ENCODE data around the gene ZNF366.

The ZNF366 gene

DNA sequence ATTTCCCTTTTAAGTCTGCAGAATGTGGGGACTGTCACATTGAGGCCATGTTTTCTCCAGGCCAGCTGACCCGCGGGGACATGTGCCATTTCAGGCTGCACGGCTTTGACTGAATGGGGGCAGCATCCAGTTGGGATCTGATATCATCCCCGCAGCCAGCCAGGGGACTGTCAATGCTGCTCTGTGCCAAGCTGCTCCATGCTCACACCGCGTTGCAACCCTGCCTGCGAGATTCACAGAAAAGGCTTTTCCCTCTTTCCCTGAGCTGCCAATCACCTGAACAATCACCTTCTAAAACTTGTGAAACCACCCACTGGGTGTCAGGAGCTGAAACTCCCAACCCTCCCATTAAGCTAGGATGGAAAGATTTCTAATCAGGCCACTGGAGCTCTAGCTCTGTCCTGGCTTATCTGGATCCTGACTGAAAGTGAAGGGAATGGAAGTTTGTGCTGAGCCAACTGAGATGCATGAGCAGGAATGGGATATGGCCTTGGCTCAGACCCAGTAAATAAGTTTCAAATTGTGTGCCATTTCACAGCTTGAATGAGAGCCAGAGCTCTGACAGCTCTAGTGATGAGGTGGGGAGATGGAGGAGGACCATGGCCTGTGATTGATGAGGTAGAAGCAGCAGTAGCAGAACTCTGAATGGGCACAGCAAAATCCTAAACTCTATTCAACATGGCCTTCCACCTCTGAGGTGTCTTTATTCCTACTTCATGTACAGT lies 34.5 kb upstream of the ZNF366 start:
- ATAC-seq = no peak
- TF ChIP-seq ZNF70 (CRISPR knock-in tag; IDR thresholded peaks at IDR 0.05) (no peak), ZFP3 (CRISPR knock-in tag; IDR thresholded peaks at IDR 0.05) (no peak), TCF4 (CRISPR knock-in tag; IDR thresholded peaks at IDR 0.05; ENCODE audit: borderline replicate concordance) (no peak), ZNF8 (CRISPR knock-in tag; IDR thresholded peaks at IDR 0.05) (no peak), ESRRG (CRISPR knock-in tag; IDR thresholded peaks at IDR 0.05) (no peak)

GRCh38 chr5:72540759-72541438 lies 33.7 kb upstream of the ZNF366 start:
- no peak for ATAC-seq
- TF ChIP-seq ZC3H10 (CRISPR knock-in tag; IDR thresholded peaks at IDR 0.05) (no peak), SNAI2 (CRISPR knock-in tag; IDR thresholded peaks at IDR 0.05) (no peak), BACH2 (CRISPR knock-in tag; IDR thresholded peaks at IDR 0.05; ENCODE audit: borderline replicate concordance) (no peak), ZNF70 (CRISPR knock-in tag; IDR thresholded peaks at IDR 0.05) (no peak), TOX (CRISPR knock-in tag; IDR thresholded peaks at IDR 0.05; ENCODE audit: borderline replicate concordance) (no peak), ZNF8 (CRISPR knock-in tag; IDR thresholded peaks at IDR 0.05) (no peak), ZFP3 (CRISPR knock-in tag; IDR thresholded peaks at IDR 0.05) (no peak), ZFP30 (CRISPR knock-in tag; IDR thresholded peaks at IDR 0.05) (no peak), TCF4 (CRISPR knock-in tag; IDR thresholded peaks at IDR 0.05; ENCODE audit: borderline replicate concordance) (no peak), ESRRG (CRISPR knock-in tag; IDR thresholded peaks at IDR 0.05) (no peak), ISL1 (CRISPR knock-in tag; IDR thresholded peaks at IDR 0.05) (no peak), CSDC2 (CRISPR knock-in tag; IDR thresholded peaks at IDR 0.05) (no peak), GLIS3 (CRISPR knock-in tag; IDR thresholded peaks at IDR 0.05) (no peak), RARB (CRISPR knock-in tag; IDR thresholded peaks at IDR 0.05) (no peak), ZNF565 (CRISPR knock-in tag; conservative IDR thresholded peaks at IDR 0.05; ENCODE audit: low read depth) (no peak)
- TF ChIP-seq, protein P1, sequence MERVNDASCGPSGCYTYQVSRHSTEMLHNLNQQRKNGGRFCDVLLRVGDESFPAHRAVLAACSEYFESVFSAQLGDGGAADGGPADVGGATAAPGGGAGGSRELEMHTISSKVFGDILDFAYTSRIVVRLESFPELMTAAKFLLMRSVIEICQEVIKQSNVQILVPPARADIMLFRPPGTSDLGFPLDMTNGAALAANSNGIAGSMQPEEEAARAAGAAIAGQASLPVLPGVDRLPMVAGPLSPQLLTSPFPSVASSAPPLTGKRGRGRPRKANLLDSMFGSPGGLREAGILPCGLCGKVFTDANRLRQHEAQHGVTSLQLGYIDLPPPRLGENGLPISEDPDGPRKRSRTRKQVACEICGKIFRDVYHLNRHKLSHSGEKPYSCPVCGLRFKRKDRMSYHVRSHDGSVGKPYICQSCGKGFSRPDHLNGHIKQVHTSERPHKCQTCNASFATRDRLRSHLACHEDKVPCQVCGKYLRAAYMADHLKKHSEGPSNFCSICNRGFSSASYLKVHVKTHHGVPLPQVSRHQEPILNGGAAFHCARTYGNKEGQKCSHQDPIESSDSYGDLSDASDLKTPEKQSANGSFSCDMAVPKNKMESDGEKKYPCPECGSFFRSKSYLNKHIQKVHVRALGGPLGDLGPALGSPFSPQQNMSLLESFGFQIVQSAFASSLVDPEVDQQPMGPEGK (CRISPR knock-in tag; IDR thresholded peaks at IDR 0.05; ENCODE audit: borderline replicate concordance) = no peak
- TF ChIP-seq, protein P2, sequence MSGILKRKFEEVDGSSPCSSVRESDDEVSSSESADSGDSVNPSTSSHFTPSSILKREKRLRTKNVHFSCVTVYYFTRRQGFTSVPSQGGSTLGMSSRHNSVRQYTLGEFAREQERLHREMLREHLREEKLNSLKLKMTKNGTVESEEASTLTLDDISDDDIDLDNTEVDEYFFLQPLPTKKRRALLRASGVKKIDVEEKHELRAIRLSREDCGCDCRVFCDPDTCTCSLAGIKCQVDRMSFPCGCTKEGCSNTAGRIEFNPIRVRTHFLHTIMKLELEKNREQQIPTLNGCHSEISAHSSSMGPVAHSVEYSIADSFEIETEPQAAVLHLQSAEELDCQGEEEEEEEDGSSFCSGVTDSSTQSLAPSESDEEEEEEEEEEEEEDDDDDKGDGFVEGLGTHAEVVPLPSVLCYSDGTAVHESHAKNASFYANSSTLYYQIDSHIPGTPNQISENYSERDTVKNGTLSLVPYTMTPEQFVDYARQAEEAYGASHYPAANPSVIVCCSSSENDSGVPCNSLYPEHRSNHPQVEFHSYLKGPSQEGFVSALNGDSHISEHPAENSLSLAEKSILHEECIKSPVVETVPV (CRISPR knock-in tag; IDR thresholded peaks at IDR 0.05) = no peak
- TF ChIP-seq, protein P3, sequence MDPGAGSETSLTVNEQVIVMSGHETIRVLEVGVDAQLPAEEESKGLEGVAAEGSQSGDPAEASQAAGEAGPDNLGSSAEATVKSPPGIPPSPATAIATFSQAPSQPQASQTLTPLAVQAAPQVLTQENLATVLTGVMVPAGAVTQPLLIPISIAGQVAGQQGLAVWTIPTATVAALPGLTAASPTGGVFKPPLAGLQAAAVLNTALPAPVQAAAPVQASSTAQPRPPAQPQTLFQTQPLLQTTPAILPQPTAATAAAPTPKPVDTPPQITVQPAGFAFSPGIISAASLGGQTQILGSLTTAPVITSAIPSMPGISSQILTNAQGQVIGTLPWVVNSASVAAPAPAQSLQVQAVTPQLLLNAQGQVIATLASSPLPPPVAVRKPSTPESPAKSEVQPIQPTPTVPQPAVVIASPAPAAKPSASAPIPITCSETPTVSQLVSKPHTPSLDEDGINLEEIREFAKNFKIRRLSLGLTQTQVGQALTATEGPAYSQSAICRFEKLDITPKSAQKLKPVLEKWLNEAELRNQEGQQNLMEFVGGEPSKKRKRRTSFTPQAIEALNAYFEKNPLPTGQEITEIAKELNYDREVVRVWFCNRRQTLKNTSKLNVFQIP (CRISPR knock-in tag; IDR thresholded peaks at IDR 0.05; ENCODE audit: borderline replicate concordance, low read depth) = no peak

DNA sequence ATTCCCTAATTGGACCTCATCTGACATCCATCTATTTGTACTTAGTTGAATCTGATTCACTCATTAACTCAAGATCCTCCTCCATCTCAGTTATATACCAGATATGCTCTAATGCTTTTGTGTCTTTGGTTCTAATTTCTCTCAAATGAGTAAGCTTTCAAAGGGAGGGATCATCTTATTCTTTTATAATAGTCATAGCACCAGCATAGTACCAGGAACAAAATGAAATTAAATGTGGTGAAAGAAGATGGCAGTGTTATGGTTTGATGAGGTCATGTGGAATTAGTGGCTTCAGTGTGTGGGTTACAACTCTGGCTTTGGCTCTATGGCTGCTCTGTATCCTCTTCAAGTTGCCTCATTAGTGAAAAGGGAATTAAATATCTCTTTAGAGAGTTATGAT lies 32.5 kb upstream of the ZNF366 start:
- no peak for TF ChIP-seq OSR1 (CRISPR knock-in tag; IDR thresholded peaks at IDR 0.05)
- TF ChIP-seq ZNF8 (CRISPR knock-in tag; IDR thresholded peaks at IDR 0.05) = no peak
- no peak for TF ChIP-seq BACH2 (CRISPR knock-in tag; IDR thresholded peaks at IDR 0.05; ENCODE audit: borderline replicate concordance)
- TF ChIP-seq, protein P3 (CRISPR knock-in tag; IDR thresholded peaks at IDR 0.05; ENCODE audit: borderline replicate concordance, low read depth) = no peak
- ATAC-seq = no peak

GRCh38 chr5:72539038-72539437 lies 31.8 kb upstream of the ZNF366 start:
- no peak for ATAC-seq
- no peak for TF ChIP-seq ESRRG (CRISPR knock-in tag; IDR thresholded peaks at IDR 0.05)

- no peak for ATAC-seq
- TF ChIP-seq GLIS3 (CRISPR knock-in tag; IDR thresholded peaks at IDR 0.05) (no peak), ZNF565 (CRISPR knock-in tag; conservative IDR thresholded peaks at IDR 0.05; ENCODE audit: low read depth) (no peak), CREB5 (CRISPR knock-in tag; IDR thresholded peaks at IDR 0.05; ENCODE audit: low read depth) (no peak), BACH2 (CRISPR knock-in tag; IDR thresholded peaks at IDR 0.05; ENCODE audit: borderline replicate concordance) (no peak), ZNF8 (CRISPR knock-in tag; IDR thresholded peaks at IDR 0.05) (no peak), OSR1 (CRISPR knock-in tag; IDR thresholded peaks at IDR 0.05) (no peak), ARNTL (CRISPR knock-in tag; IDR thresholded peaks at IDR 0.05; ENCODE audit: borderline replicate concordance, low read depth) (no peak)
- TF ChIP-seq, protein P4, sequence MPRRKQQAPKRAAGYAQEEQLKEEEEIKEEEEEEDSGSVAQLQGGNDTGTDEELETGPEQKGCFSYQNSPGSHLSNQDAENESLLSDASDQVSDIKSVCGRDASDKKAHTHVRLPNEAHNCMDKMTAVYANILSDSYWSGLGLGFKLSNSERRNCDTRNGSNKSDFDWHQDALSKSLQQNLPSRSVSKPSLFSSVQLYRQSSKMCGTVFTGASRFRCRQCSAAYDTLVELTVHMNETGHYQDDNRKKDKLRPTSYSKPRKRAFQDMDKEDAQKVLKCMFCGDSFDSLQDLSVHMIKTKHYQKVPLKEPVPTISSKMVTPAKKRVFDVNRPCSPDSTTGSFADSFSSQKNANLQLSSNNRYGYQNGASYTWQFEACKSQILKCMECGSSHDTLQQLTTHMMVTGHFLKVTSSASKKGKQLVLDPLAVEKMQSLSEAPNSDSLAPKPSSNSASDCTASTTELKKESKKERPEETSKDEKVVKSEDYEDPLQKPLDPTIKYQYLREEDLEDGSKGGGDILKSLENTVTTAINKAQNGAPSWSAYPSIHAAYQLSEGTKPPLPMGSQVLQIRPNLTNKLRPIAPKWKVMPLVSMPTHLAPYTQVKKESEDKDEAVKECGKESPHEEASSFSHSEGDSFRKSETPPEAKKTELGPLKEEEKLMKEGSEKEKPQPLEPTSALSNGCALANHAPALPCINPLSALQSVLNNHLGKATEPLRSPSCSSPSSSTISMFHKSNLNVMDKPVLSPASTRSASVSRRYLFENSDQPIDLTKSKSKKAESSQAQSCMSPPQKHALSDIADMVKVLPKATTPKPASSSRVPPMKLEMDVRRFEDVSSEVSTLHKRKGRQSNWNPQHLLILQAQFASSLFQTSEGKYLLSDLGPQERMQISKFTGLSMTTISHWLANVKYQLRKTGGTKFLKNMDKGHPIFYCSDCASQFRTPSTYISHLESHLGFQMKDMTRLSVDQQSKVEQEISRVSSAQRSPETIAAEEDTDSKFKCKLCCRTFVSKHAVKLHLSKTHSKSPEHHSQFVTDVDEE (CRISPR knock-in tag; IDR thresholded peaks at IDR 0.05) = no peak
Observed at GRCh38 chr5:72537166-72537565, 30.0 kb upstream of the ZNF366 start.

Measured in SK-N-SH treated with all-trans-retinoic acid at 6 μM for 48 hours (cell line).